Immature natural killer cell (primary cell): ENCODE data around the gene FANK1. TPM values are rescaled to one million over a fixed set of nuclear protein-coding genes. Genes with fewer than 3 reads are reported as not detected.

Experiments used
- DNase-seq, 3 donors: peaks; one replicate each; pipeline ENCODE4 v3.0.0; 2022; ENCODE audit warnings: mixed read lengths in 1 of 3
- H3K27ac Mint-ChIP-seq, 6 donors: one replicate each; pipeline ENCODE4 v1.8.0; 2020; ENCODE audit warnings: mixed read lengths in 6 of 6, mild to moderate bottlenecking in 5 of 6, inconsistent platforms in 4 of 6, moderate library complexity in 3 of 6
- H3K27me3 Mint-ChIP-seq, 3 donors: one replicate each; pipeline ENCODE4 v1.8.0; 2020 to 2021; ENCODE audit warnings: low read depth in 3 of 3, mild to moderate bottlenecking in 3 of 3, mixed read lengths in 3 of 3, moderate library complexity in 3 of 3, inconsistent platforms in 1 of 3
- H3K36me3 Mint-ChIP-seq, 3 donors: one replicate each; pipeline ENCODE4 v1.8.0; 2020; ENCODE audit warnings: mixed read lengths in 3 of 3, inconsistent platforms in 2 of 3, mild to moderate bottlenecking in 2 of 3
- H3K4me1 Mint-ChIP-seq, 2 donors: one replicate each; pipeline ENCODE4 v1.8.0; 2020; ENCODE audit warnings: inconsistent platforms in 2 of 2, mild to moderate bottlenecking in 2 of 2, mixed read lengths in 2 of 2, moderate library complexity in 1 of 2
- H3K4me3 Mint-ChIP-seq, 5 donors: one replicate each; pipeline ENCODE4 v1.8.0; 2020; ENCODE audit warnings: mild to moderate bottlenecking in 5 of 5, mixed read lengths in 5 of 5, inconsistent platforms in 3 of 5, moderate library complexity in 3 of 5
- H3K9me3 Mint-ChIP-seq, 6 donors: one replicate each; pipeline ENCODE4 v1.8.0; 2020; ENCODE audit warnings: mild to moderate bottlenecking in 6 of 6, mixed read lengths in 6 of 6, inconsistent platforms in 4 of 6, moderate library complexity in 3 of 6
- polyA plus RNA-seq, 3 donors: library from polyadenylated mRNA; unstranded; fragments of 300-500 nt; fragmentation: Illumina TruSeq; gene quantifications; one replicate each; pipeline ENCODE4 v1.2.3, GENCODE V29; 2021

Gene FANK1
- polyA plus RNA-seq, 3 donors from 2014 or later = not detected

DNA sequence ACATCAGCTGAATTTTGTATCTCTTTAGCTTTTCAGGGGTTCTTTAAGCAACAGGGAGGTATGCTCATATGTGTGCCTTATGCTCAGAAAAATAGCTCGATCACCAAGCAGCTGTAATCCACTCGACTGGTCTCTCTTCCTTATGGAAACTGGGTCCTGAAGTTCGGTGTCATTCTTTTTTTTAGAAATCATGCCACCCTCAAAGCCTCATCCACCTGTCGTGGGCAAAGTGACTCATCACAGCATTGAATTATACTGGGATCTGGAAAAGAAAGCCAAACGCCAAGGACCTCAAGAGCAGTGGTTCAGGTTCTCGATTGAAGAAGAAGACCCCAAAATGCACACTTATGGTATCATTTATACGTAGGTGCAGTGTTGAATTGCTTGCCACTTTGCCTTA lies 83.6 kb downstream of the FANK1 start:
- DNase-seq = no peak
- no peak overlapping the region for H3K4me3 Mint-ChIP-seq
- no peaks in the 10 kb centered on the region for H3K9me3 Mint-ChIP-seq
- no peaks in the 10 kb centered on the region for H3K36me3 Mint-ChIP-seq
- H3K27ac Mint-ChIP-seq = no peak overlapping the region
- H3K4me1 Mint-ChIP-seq = peaks cover 24 to 27% of the 10 kb centered on the region in 2 donors
- peaks cover 0 to 6% (median 5%) of the 10 kb centered on the region in 3 donors for H3K27me3 Mint-ChIP-seq

DNA sequence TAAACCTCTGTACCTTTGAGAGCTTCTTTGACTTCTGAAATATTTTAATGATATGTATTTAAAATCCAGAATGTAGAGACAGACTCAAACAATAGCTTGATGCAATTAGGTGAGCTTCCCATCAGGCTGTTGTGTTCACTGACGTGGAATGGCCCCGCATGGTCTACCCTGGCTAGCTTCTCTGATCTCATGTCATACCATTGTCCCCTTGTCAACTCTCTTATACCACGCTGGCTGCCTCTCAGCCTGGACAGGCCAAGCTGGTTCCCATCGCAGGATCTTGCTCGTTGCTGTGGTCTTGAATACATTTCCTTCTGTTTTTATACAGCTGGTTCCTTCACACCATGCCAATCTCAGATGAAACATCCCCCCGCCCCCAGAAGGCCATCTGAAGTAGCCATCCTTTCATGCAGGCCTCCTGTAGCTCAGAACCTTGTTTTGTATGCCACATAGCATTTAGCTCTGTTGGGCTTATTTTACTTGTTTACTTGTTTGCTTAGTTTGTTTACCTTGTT lies 84.2 kb downstream of the FANK1 start:
- no peak overlapping the region for H3K4me3 Mint-ChIP-seq
- H3K4me1 Mint-ChIP-seq = peaks cover 30 to 32% of the 10 kb centered on the region in 2 donors
- peaks cover 0 to 5% (median 5%) of the 10 kb centered on the region in 3 donors for H3K27me3 Mint-ChIP-seq
- no peak for DNase-seq
- H3K36me3 Mint-ChIP-seq = no peaks in the 10 kb centered on the region
- no peaks in the 10 kb centered on the region for H3K9me3 Mint-ChIP-seq
- no peak overlapping the region for H3K27ac Mint-ChIP-seq

DNA sequence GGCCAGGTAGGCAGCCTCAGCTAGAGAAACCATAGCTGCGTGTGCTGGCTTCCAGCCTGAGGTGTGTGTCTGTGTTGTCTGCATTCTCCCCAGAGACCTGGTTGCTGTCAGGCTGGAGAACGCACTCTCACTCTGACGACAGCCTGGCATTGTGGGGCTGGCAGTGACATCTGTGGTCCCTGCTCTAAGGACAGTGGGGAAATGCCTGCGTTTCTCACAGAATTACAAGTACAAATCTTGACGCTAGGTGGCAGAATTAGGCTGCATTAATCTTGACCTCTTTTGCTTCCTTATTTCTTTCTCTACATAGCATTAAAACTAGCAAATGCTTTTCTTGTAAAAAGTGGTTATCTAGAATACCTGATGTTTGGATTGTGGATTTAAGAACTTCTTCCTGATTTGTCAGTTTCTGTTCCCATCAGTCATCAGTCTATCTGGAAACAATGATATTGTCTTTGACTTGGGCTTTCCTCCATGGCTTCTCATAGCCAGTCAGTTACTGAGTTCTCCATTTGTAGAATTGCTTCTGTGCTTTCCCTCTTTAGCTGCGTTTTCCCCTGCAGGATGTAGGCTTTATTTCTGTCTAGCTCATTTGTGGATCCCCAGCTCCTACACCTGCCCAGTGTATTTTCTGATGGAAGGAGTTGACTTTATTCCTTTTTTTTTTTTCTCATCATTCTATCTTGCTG lies 86.0 kb downstream of the FANK1 start:
- H3K27me3 Mint-ChIP-seq = peaks cover 0 to 5% (median 2%) of the 10 kb centered on the region in 3 donors
- H3K36me3 Mint-ChIP-seq = peaks cover 0 to 3% (median 0%) of the 10 kb centered on the region in 3 donors
- H3K4me1 Mint-ChIP-seq = peaks cover 41 to 47% of the 10 kb centered on the region in 2 donors
- peak overlapping the region in 1 of 5 donors; percentile 27 for H3K4me3 Mint-ChIP-seq
- peak overlapping the region in 5 of 6 donors; percentile 6 to 84 (median 74) for H3K27ac Mint-ChIP-seq
- H3K9me3 Mint-ChIP-seq = no peaks in the 10 kb centered on the region
- DNase-seq = peak; percentile 64 to 72 (median 64)

DNA sequence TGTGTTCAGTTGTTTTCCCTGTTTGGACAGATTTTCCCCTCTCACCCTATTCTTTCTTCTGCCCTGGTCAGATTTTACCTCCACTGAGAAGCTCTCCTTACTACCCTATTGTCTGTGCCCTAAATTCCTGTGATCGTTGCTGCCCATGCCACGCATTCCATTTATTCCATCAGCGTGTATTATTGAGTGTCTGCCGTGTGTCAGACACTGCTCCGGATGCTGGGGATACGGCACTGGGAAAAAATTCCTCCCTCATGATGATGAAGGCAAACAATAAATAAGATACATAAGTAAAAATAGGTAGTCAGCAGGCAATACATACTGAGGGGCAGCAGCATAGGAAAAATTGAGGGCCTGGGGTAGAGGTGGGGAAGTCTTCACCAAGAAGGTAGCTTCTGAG lies 86.8 kb downstream of the FANK1 start:
- Mint-ChIP-seq H3K4me3 (peak overlapping the region in 1 of 5 donors; percentile 27), H3K27me3 (peaks cover 0 to 5% (median 0%) of the 10 kb centered on the region in 3 donors), H3K36me3 (peaks cover 0 to 3% (median 0%) of the 10 kb centered on the region in 3 donors), H3K27ac (peak overlapping the region in 5 of 6 donors; percentile 6 to 87 (median 75)), H3K4me1 (peaks cover 43 to 47% of the 10 kb centered on the region in 2 donors), H3K9me3 (no peaks in the 10 kb centered on the region)
- DNase-seq = no peak

DNA sequence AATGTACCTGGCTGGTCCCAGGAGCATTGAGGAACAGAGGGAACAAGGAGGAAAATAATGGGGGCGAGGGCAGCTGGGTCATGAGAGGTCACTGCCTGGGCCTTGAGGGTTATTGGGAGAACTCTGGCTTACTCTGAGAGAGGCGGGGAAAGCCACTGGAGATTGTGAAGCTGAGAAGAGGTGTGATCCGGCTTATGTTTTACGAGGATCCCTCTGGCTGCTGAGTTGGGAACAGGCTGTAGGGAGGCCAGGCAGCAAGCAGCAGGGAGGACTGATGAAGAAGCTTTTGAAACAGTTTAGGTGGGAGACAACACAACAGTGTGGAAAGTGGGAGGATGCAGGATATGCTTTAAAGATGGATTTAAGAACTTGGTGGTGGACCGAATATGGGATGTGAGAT lies 87.3 kb downstream of the FANK1 start:
- no peak for DNase-seq
- Mint-ChIP-seq H3K4me1 (peaks cover 47 to 49% of the 10 kb centered on the region in 2 donors), H3K4me3 (no peak overlapping the region), H3K36me3 (peaks cover 0 to 3% (median 0%) of the 10 kb centered on the region in 3 donors), H3K27ac (peak overlapping the region in 4 of 6 donors; percentile 6 to 87 (median 80)), H3K27me3 (peaks cover 0 to 5% (median 0%) of the 10 kb centered on the region in 3 donors), H3K9me3 (no peaks in the 10 kb centered on the region)

DNA sequence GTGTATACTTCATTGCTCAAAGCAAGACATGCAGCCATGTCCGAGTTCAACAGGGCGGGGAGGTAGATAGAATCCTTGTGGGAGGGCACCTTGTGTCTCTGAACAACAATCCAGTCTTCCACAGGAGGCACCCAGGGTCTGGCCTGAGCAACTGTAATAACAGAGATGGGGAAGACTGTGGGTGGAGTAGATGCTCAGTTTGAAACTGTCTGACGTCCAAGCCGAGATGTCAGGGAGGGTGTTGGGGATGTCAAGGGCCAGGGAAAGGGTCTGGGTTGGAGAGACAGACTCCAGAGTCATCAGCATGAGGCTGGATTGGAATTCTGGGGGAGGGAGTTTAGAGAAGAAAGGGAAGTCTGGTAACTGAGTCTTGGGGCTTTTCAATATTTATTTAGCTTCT lies 88.0 kb downstream of the FANK1 start:
- H3K4me3 Mint-ChIP-seq = peak overlapping the region in 2 of 5 donors; percentile 4 to 31
- DNase-seq = no peak
- H3K9me3 Mint-ChIP-seq = no peaks in the 10 kb centered on the region
- H3K27me3 Mint-ChIP-seq = peaks cover 0 to 2% (median 0%) of the 10 kb centered on the region in 3 donors
- peaks cover 0 to 3% (median 0%) of the 10 kb centered on the region in 3 donors for H3K36me3 Mint-ChIP-seq
- peaks cover 52 to 56% of the 10 kb centered on the region in 2 donors for H3K4me1 Mint-ChIP-seq
- H3K27ac Mint-ChIP-seq = peak overlapping the region in 4 of 6 donors; percentile 75 to 87 (median 84)

DNA sequence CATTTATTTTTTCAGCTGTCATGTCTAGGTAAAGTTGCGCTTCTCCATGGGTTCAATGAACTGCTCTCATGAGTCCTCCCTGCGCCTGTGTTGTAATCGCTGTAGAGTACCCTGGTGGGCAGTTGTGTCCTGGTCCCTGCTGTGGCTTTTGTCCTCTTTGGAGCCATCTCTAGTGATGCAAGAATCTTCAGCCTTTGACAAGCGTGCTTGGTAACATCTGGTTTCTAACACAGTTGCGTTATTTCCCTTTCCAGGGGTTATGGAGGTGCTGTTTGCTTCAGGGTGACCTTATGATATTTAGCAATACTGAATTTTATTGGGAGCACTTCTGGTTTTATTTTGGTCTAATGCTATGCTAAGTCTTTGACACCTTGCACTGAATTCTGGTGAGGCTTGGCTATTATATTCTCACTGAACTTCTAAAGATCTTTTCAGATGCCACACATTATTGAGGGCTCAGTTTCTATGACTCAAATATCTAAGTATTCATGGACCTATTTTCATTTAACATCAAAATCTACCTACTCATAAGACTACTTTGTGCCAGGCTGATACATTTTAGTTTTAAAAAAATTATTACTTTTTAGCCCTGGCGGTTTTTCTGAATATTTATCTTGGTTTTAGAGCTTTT lies 88.6 kb downstream of the FANK1 start:
- Mint-ChIP-seq H3K9me3 (no peaks in the 10 kb centered on the region), H3K27ac (peak overlapping the region in 5 of 6 donors; percentile 60 to 87 (median 71)), H3K4me3 (peak overlapping the region in 2 of 5 donors; percentile 1 to 21), H3K4me1 (peaks cover 52 to 58% of the 10 kb centered on the region in 2 donors), H3K36me3 (peaks cover 0 to 3% (median 0%) of the 10 kb centered on the region in 3 donors), H3K27me3 (peaks cover 0 to 2% (median 0%) of the 10 kb centered on the region in 3 donors)
- DNase-seq = no peak

DNA sequence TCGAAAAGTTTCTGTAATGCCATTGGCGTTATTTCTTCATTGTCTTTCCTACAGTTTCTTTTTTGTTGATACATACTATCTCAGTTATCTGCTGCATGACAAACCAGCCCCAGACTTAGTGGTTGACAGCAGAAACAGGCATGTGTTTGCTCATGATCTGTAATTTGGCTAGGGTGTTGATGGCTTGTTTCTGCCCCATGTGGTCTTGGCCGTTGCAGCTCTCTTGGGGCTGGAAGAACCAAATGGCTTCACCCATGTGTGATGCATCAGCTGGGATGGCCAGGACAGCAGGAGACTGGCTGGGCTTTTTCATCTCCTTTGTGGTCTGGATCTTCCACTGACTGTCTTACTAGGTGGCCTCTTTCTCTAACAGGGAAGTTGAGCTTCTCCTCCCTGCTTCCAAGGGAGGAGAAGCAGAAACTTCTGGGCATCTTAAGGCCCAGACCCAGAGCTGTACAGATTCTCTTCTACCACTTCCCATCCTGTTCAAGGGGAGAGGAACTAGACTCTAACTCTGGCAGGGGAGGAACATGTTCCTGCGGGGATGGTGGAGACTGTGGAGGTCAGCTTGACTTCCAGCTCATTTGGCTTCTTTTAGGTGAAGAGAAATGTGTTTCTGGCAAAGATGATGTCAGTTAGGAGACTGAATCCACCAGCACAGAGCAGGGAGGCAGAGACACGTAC lies 89.3 kb downstream of the FANK1 start:
- Mint-ChIP-seq H3K36me3 (peaks cover 0 to 3% (median 0%) of the 10 kb centered on the region in 3 donors), H3K4me1 (peaks cover 52 to 58% of the 10 kb centered on the region in 2 donors), H3K27ac (peak overlapping the region; percentile 27 to 78 (median 74)), H3K9me3 (no peaks in the 10 kb centered on the region), H3K4me3 (peak overlapping the region in 4 of 5 donors; percentile 7 to 35 (median 26)), H3K27me3 (peaks cover 0 to 5% (median 0%) of the 10 kb centered on the region in 3 donors)
- DNase-seq = peak in 1 of 3 donors; percentile 10

DNA sequence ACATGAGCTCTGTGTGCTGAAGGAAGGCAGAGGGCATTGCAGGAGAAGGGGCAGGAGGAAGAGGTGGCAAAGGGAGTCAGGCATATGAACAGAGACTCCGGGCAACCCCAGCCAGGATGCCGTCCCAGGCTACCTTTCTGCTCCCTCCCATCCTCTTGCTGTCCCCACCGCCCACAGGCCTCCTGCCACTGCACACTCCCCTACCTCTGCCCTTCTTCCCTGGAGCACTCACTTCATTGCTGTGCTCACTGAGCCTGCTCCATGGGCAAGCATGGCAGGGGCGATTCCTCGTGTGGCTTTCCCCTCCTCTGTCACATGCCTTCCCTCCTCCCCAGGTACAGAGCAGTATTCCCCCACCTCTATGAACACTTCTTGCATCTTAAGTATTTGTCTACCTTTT lies 93.4 kb downstream of the FANK1 start:
- Mint-ChIP-seq H3K36me3 (peaks cover 0 to 3% (median 0%) of the 10 kb centered on the region in 3 donors), H3K4me1 (peaks cover 27 to 36% of the 10 kb centered on the region in 2 donors), H3K27ac (no peak overlapping the region), H3K27me3 (peaks cover 0 to 4% (median 2%) of the 10 kb centered on the region in 3 donors), H3K4me3 (no peak overlapping the region), H3K9me3 (no peaks in the 10 kb centered on the region)
- DNase-seq = no peak

DNA sequence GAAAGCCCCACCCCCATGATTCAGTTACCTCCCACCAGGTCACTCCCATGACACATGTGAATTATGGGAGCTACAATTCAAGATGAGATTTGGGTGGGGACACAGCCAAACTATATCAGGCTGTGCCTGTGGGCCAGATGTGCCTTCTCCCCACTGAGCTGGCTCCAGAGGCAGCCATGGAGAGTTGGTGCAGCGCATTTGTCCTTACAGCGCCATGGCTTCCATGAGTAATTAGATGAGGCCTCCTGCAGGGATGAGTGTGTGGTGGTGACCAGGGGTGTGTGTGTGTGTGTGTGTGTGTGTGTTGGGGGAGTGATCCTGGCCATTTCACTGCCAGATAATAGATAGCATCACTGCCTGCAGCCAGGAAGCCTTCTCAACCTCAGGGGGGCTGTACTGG lies 94.6 kb downstream of the FANK1 start:
- no peak for DNase-seq
- no peak overlapping the region for H3K4me3 Mint-ChIP-seq
- no peaks in the 10 kb centered on the region for H3K9me3 Mint-ChIP-seq
- peaks cover 16 to 24% of the 10 kb centered on the region in 2 donors for H3K4me1 Mint-ChIP-seq
- H3K36me3 Mint-ChIP-seq = peaks cover 0 to 3% (median 0%) of the 10 kb centered on the region in 3 donors
- H3K27ac Mint-ChIP-seq = peak overlapping the region in 1 of 6 donors; percentile 67
- peaks cover 0 to 4% (median 2%) of the 10 kb centered on the region in 3 donors for H3K27me3 Mint-ChIP-seq

DNA sequence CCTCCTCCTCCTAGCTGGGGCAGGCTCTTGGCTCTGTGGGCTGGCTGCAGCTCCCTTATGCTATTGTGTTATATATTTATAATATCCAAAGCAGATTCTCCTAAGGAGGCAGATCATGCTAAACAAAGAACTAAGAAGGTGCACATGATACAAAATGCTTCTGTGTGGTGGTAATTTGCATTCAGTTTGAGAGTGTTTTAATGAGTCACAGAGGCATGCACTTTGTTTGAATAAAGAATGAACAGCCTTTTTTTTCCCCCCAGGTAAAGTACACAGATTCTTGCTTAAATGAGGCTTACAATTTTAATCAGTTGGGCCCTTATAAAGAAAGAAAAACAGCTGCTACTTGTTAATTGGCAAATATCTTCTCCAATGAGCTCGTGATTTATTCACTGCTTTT lies 95.0 kb downstream of the FANK1 start:
- Mint-ChIP-seq H3K9me3 (no peaks in the 10 kb centered on the region), H3K4me1 (peaks cover 14 to 20% of the 10 kb centered on the region in 2 donors), H3K36me3 (peaks cover 0 to 3% (median 0%) of the 10 kb centered on the region in 3 donors), H3K27me3 (peaks cover 0 to 4% (median 2%) of the 10 kb centered on the region in 3 donors), H3K4me3 (no peak overlapping the region), H3K27ac (peak overlapping the region in 2 of 6 donors; percentile 67 to 71)
- DNase-seq = no peak

DNA sequence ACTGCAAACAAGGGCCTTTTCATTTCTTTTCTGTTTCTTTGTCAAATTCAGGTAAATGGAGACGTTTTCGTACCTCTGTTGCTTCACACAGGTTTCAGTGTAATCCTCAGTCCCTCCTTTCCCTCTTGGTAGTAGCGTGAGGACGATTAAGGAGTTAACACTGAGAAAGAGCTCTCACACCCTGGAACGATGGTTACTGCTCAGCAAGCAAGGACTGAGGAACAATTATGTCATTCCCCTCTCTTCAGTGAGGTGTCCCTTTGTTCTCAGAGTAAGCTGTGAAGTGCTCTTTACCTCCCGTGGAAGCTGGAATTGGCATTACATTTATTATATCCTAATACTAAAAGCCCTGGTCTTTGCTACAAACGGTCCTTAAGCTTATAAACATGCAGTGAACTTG lies 95.9 kb downstream of the FANK1 start:
- Mint-ChIP-seq H3K27me3 (peaks cover 0 to 5% (median 2%) of the 10 kb centered on the region in 3 donors), H3K27ac (no peak overlapping the region), H3K9me3 (no peaks in the 10 kb centered on the region), H3K36me3 (peaks cover 0 to 6% (median 2%) of the 10 kb centered on the region in 3 donors), H3K4me3 (no peak overlapping the region), H3K4me1 (peaks cover 11% of the 10 kb centered on the region in 2 donors)
- DNase-seq = no peak

DNA sequence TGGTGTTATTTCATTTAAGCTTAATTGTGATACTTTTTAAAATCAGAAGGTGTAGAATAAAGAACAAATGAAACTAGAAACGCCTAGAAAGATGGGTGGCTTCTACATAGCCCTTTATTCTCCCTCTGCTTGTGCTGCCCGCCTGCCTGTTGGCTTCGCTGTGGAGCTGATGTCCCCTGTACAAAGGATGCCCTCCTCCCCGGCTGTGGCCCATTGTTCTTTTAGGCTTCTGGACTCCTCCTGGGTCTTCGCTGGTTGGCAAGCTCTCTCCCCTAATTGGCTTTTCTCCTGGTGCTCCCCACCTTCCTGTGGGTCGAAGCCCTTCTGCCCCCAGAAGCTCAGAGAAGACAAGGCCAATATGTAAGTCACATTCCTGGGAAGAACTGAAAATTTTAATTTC lies 98.2 kb downstream of the FANK1 start:
- H3K27ac Mint-ChIP-seq = peak overlapping the region in 2 of 6 donors; percentile 18 to 57
- no peak overlapping the region for H3K4me3 Mint-ChIP-seq
- peaks cover 0 to 7% (median 4%) of the 10 kb centered on the region in 3 donors for H3K36me3 Mint-ChIP-seq
- H3K27me3 Mint-ChIP-seq = peaks cover 0 to 14% (median 2%) of the 10 kb centered on the region in 3 donors
- peaks cover 12 to 16% of the 10 kb centered on the region in 2 donors for H3K4me1 Mint-ChIP-seq
- DNase-seq = no peak
- no peaks in the 10 kb centered on the region for H3K9me3 Mint-ChIP-seq
